Testis (tissue), 2 donors: Measurements from ENCODE around the gene CORO1C.

Experiments
- POLR2A ChIP-seq: fragments of 450-650 bp; IDR thresholded peaks from one replicate; pipeline ENCODE4 v1.6.1; 2017; ENCODE audit warnings: antibody characterized with exemption, mild to moderate bottlenecking, moderate library complexity
- TF ChIP-seq, protein P1 (sequence below), 3 experiments: fragments of 450-650 bp in 2 of 3; fragments of 200-600 bp in 1 of 3; sonication (generic) in 1 of 3; IDR thresholded peaks; one replicate each; pipeline ENCODE4 v1.5.1; 2016 to 2019; ENCODE audit warnings: antibody characterized with exemption in 3 of 3, mild to moderate bottlenecking in 2 of 3, moderate library complexity in 1 of 3

GRCh38 chr12:108598553-108599250 lies 132.6 kb downstream of the CORO1C start:
- TF ChIP-seq, protein P1, sequence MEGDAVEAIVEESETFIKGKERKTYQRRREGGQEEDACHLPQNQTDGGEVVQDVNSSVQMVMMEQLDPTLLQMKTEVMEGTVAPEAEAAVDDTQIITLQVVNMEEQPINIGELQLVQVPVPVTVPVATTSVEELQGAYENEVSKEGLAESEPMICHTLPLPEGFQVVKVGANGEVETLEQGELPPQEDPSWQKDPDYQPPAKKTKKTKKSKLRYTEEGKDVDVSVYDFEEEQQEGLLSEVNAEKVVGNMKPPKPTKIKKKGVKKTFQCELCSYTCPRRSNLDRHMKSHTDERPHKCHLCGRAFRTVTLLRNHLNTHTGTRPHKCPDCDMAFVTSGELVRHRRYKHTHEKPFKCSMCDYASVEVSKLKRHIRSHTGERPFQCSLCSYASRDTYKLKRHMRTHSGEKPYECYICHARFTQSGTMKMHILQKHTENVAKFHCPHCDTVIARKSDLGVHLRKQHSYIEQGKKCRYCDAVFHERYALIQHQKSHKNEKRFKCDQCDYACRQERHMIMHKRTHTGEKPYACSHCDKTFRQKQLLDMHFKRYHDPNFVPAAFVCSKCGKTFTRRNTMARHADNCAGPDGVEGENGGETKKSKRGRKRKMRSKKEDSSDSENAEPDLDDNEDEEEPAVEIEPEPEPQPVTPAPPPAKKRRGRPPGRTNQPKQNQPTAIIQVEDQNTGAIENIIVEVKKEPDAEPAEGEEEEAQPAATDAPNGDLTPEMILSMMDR (IDR thresholded peaks at IDR 0.05): no peak
- no peak for TF ChIP-seq POLR2A
